Mesodermal cell (in vitro differentiated cells): ENCODE results near the gene SOST.

ENCODE experiments used
- H3K27ac ChIP-seq: 2 replicates; pipeline ENCODE4 v1.7.0; 2013; ENCODE audit warnings: mild to moderate bottlenecking, low read depth, low read length, moderate library complexity; ENCODE audit not compliant: severe bottlenecking
- H3K36me3 ChIP-seq: 2 replicates; pipeline ENCODE4 v1.7.1; 2013; ENCODE audit warnings: mild to moderate bottlenecking, low read length, moderate library complexity; ENCODE audit not compliant: control insufficient read depth, insufficient read depth
- H3K4me1 ChIP-seq: one replicate; pipeline ENCODE4 v1.7.1; 2013; ENCODE audit warnings: mild to moderate bottlenecking, low read length; ENCODE audit not compliant: insufficient read depth, control insufficient read depth, poor library complexity, severe bottlenecking
- H3K4me3 ChIP-seq: 2 replicates; pipeline ENCODE4 v1.7.0; 2013; ENCODE audit warnings: low read length, control low read depth, mild to moderate bottlenecking; ENCODE audit not compliant: insufficient read depth, poor library complexity, severe bottlenecking; ENCODE audit errors: extremely low read depth
- H3K9me3 ChIP-seq: 2 replicates; pipeline ENCODE4 v1.7.1; 2013; ENCODE audit warnings: mild to moderate bottlenecking, low read length, moderate library complexity; ENCODE audit not compliant: control insufficient read depth
- WGBS, 2 experiments: methylation state at CpG; one replicate each; pipeline ENCODE4 v1.1.5; 2013; ENCODE audit warnings: missing lambda C conversion rate in 2 of 2; ENCODE audit not compliant: insufficient coverage in 2 of 2; 5-methylcytosine and 5-hydroxymethylcytosine counted together

The SOST gene

DNA sequence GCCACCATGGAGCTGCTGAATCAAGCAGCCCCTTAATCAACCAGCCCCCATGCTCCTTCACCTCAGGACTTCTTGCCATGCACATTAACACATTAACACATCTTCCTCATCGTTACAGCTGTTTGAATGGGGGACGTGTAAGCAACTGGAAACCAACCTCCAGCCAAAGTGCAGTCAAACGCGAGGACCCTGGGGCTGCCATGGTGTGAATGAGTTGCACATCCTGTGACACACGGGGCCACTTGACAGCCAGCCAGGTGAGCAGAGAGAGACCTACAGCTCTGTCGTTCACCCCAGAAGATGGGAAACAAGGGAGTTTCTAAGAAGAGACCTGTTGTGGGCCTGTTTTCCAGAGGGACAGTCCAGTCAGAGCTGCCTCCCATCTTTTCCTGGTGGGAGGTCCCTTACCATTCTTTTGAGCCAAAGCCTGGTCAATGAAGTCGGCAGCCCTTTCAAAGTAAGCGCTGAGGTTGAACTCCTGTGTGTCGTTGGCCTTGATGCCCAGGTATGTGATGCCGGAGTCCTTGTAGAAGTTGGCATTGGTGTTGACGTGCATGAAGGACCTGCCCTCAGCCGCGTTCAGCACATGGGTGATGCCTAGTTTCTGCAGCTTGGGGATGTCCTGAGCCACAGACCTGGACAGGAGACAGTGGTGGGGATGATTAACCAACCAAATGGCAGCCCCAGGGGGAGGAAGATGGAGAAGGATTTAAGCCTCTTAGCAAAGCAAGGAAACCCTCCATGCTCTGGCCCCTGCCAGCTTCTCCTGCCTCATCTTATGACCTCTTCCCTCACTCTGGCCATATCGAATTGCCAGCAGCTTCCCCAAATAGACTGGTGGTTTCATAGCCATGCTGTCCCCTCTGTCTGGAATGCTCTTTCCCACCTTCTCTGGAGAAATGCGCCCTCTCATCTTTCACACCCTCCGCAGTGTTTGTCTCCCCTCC, 16.0 kb upstream of the SOST start:
- no peak overlapping the region for H3K4me3 ChIP-seq
- peaks cover 8% of the 10 kb centered on the region for H3K4me1 ChIP-seq
- no peak overlapping the region for H3K27ac ChIP-seq
- WGBS, 2 experiments = 95 to 96% methylated on average over 14 to 16 of the region's 16 CpGs
- H3K9me3 ChIP-seq = no peaks in the 10 kb centered on the region
- H3K36me3 ChIP-seq = peaks cover 77% of the 10 kb centered on the region

GRCh38 chr17:43772877-43773648, 14.5 kb upstream of the SOST start:
- H3K9me3 ChIP-seq = no peaks in the 10 kb centered on the region
- H3K27ac ChIP-seq = no peak overlapping the region
- peaks cover 4% of the 10 kb centered on the region for H3K4me1 ChIP-seq
- peaks cover 92% of the 10 kb centered on the region for H3K36me3 ChIP-seq
- 83 to 100% methylated on average over 3 to 4 of the region's 10 CpGs for WGBS, 2 experiments
- H3K4me3 ChIP-seq = no peak overlapping the region

DNA sequence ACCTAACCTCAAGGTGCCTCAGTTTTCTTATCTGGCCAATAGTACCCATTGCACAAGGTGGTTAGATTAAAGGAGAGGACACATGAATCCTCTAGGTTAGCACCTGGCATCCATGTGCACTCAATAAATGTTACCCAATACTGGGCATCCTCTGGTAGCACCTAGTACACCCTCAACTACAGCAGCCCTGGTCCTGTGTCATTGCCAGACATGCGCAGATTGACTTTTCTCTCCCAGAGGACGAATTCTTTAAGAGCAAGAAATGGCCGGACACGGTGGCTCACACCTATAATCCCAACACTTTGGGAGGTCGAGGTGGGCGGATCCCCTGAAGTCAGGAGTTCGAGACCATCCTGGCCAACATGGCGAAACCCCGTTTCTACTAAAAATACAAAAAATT, 12.9 kb upstream of the SOST start:
- peaks cover 89% of the 10 kb centered on the region for H3K36me3 ChIP-seq
- H3K4me3 ChIP-seq = no peak overlapping the region
- H3K9me3 ChIP-seq = no peaks in the 10 kb centered on the region
- no peaks in the 10 kb centered on the region for H3K4me1 ChIP-seq
- WGBS, 2 experiments = 79 to 81% methylated on average over 4 to 8 of the region's 9 CpGs
- H3K27ac ChIP-seq = no peak overlapping the region

- H3K4me3 ChIP-seq = no peak overlapping the region
- H3K36me3 ChIP-seq = peaks cover 84% of the 10 kb centered on the region
- WGBS, 2 experiments = no CpG with 5 or more reads among the region's 2 CpGs
- no peak overlapping the region for H3K27ac ChIP-seq
- H3K9me3 ChIP-seq = no peaks in the 10 kb centered on the region
- no peaks in the 10 kb centered on the region for H3K4me1 ChIP-seq
Measured at GRCh38 chr17:43770957-43771356, 12.4 kb upstream of the SOST start.

DNA sequence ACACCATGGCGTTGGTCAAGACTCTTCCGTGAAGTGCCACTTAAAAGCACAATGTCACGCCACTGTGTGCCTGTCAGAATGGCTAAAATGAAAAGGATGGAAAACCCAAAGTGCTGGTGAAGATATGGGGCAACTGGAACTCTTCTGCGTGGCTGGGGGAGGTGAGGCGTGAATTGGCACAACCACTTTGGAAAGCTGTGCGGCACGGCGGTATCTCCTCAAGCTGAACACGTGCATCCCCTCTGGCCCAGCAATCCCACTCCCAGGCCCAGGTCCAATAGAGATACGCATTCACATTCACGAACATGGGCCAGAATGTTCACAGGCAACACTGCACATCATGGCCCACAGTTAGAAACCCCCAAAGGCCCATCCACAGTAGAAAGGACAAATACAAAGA, 11.3 kb upstream of the SOST start:
- Histone ChIP-seq H3K4me3 (no peak overlapping the region), H3K36me3 (peaks cover 80% of the 10 kb centered on the region), H3K9me3 (no peaks in the 10 kb centered on the region), H3K27ac (no peak overlapping the region), H3K4me1 (no peaks in the 10 kb centered on the region)
- 96 to 98% methylated on average over 9 to 11 of the region's 11 CpGs for WGBS, 2 experiments

GRCh38 chr17:43769426-43769825, 10.8 kb upstream of the SOST start:
- Histone ChIP-seq H3K4me3 (no peak overlapping the region), H3K36me3 (peaks cover 76% of the 10 kb centered on the region), H3K9me3 (no peaks in the 10 kb centered on the region), H3K27ac (no peak overlapping the region), H3K4me1 (no peaks in the 10 kb centered on the region)
- 94 to 98% methylated on average over 16 of the region's 16 CpGs for WGBS, 2 experiments

DNA sequence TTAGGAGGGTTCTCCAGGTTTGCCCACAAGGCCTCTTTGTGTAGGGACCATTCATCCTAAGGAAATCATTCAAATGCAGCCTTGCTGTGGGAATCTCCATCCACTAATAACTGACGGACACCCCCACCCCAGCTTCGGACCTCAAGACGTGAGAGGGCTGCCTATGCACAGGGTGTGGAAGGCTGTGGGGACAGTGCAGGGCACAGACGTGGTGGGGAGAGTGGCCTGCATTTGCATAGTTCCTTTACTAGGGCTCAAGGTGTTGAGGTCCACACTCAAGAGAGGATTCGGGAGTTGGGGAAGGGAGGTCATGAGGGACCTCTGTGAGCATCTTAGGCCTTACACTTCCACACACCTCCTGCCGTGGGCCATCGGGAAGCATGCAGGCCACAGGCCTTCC, 10.4 kb upstream of the SOST start:
- H3K4me3 ChIP-seq = no peak overlapping the region
- H3K9me3 ChIP-seq = no peaks in the 10 kb centered on the region
- 100% methylated on average over 3 of the region's 7 CpGs; no CpG with 5 or more reads in 1 of the 2 experiments for WGBS, 2 experiments
- H3K27ac ChIP-seq = no peak overlapping the region
- H3K4me1 ChIP-seq = no peaks in the 10 kb centered on the region
- H3K36me3 ChIP-seq = peaks cover 71% of the 10 kb centered on the region

- H3K36me3 ChIP-seq = peaks cover 66% of the 10 kb centered on the region
- H3K4me3 ChIP-seq = no peak overlapping the region
- WGBS, 2 experiments = 66 to 76% methylated on average over 3 to 7 of the region's 9 CpGs
- H3K4me1 ChIP-seq = no peaks in the 10 kb centered on the region
- H3K9me3 ChIP-seq = no peaks in the 10 kb centered on the region
- no peak overlapping the region for H3K27ac ChIP-seq
Measured at GRCh38 chr17:43768382-43768781, 9.8 kb upstream of the SOST start.

GRCh38 chr17:43767713-43768059, 9.1 kb upstream of the SOST start:
- H3K9me3 ChIP-seq = no peaks in the 10 kb centered on the region
- peaks cover 59% of the 10 kb centered on the region for H3K36me3 ChIP-seq
- H3K4me3 ChIP-seq = no peak overlapping the region
- H3K4me1 ChIP-seq = no peaks in the 10 kb centered on the region
- no peak overlapping the region for H3K27ac ChIP-seq
- 100% methylated on average over 2 to 3 of the region's 5 CpGs for WGBS, 2 experiments

DNA sequence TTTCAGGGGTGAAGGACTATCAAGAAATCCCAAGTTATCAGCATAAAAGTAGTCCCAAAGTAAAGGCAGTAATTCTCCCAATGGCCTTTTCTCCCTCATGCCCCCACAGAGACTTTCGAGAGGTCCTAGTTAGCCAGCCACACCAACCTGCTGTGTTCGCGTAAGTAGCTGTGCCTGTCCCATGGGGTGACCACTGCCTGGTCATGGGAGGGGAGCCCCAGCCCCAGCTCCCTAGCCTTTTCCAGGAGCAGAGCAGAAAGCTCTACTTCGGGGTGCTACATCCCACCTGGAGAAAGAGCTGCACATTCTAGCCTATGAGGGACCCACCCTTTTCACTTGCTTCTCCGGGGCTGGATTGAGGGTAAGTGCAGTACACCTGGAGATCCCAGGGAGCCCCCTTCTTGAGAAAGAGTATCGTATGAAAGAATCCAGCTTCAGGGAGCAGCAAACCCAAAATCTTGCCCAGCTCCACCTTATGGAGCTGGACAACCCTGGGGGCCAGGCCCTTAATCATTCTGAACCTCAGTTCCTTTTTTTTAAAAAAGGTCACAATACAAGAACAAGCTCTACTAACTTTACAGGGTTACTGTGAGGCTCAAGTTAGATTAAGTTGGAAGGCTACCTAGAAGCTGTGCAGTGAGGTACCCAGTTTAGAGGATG, 8.6 kb upstream of the SOST start:
- Histone ChIP-seq H3K36me3 (peaks cover 54% of the 10 kb centered on the region), H3K4me3 (no peak overlapping the region), H3K27ac (no peak overlapping the region), H3K9me3 (no peaks in the 10 kb centered on the region), H3K4me1 (no peaks in the 10 kb centered on the region)
- 89 to 96% methylated on average over 5 to 6 of the region's 6 CpGs for WGBS, 2 experiments
